T-helper 1 cell (primary cell): ENCODE results near the gene UBE2E2.

Source experiments
- DNase-seq, 5 donors: peaks; one replicate each; pipeline ENCODE4 v3.0.0-alpha.2; 2012 to 2020

The UBE2E2 gene

DNA sequence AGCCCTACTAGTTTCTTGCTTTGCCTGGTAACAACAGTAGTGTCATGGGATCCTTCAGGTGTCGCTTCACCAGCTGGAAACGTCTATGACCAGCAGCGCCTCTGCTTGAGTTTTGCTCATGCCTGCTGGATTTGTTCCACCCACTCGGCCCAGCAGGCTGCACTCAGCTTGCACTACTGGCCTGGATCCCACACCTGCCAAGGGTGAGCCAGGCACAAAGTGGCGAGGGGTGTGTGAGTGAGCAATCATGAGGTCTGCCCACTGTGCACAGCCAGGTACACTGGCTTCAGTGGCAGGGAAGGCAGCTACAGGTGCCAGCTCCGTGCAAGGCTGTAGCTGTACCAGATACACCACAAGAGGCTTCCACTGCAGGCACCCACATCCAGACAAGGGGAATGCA lies 282.8 kb downstream of the UBE2E2 start:
- DNase-seq: no peak

- DNase-seq: no peak
Observed at GRCh38 chr3:23487015-23487414, 283.9 kb downstream of the UBE2E2 start.

DNA sequence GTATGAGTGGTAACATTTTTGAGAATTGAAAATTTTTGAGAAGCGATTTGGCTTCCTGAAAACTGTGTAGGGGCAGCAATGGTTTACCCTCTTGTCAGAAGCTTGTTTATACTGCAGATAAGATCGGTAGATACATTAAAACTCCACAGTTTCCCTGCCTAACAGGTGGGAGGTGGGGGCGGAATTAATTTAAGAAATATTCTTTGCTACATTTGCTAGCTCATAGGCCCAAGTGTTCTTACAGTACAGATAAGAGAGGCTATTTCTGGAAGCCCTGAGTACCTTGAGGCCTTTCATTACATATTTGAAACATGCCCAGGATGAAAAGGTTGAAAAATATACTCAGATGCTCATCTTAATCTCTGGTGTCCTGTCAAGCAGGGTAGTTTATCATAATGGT lies 285.5 kb downstream of the UBE2E2 start:
- DNase-seq: no peak

- no peak for DNase-seq
Observed at GRCh38 chr3:23489300-23490158, 286.4 kb downstream of the UBE2E2 start.

- no peak for DNase-seq
Observed at GRCh38 chr3:23490459-23490858, 287.3 kb downstream of the UBE2E2 start.

GRCh38 chr3:23492057-23492456 lies 288.9 kb downstream of the UBE2E2 start:
- no peak for DNase-seq

DNA sequence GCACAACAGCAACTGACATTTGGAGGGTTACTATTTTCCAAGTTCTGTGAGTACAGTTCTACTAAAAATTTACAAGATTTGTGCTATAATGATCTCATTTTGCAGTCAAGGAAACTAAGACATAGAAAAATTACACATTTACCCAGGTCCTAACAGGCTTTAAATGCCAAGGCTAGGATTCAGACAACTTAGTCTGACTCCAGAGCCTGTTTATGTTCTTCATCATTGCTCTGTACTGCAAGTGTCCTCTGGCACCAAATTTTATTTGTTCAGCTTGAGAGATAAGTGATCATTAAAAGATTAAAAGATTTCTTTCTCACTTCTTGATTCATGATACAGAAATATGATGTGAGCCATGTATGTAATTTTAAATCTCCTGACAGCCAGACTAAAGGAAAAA lies 290.8 kb downstream of the UBE2E2 start:
- DNase-seq: no peak

DNA sequence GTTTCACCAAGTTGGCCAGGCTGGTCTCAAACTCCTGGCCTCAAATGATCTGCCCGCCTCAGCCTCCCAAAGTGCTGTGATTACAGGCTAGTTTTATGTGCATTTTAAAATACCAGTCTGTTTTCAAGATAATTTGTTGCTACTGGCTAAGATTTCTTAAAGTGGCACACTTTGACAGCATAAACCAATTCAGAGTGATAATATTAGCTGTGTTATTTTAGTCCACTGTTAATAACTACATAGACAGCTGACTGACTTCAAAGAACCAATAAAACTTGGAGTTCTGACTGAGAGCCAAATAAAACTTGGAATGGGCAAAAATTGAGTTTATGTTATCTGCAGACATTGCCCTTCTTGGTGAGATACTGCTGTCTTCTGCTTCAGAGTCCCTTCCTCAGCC lies 291.8 kb downstream of the UBE2E2 start:
- DNase-seq: no peak

- no peak for DNase-seq
Observed at GRCh38 chr3:23495507-23495906, 292.4 kb downstream of the UBE2E2 start.

- no peak for DNase-seq
Observed at GRCh38 chr3:23496165-23496564, 293.0 kb downstream of the UBE2E2 start.

- DNase-seq: no peak
Observed at GRCh38 chr3:23497156-23497555, 294.0 kb downstream of the UBE2E2 start.

GRCh38 chr3:23501201-23501802 lies 298.2 kb downstream of the UBE2E2 start:
- DNase-seq: no peak

DNA sequence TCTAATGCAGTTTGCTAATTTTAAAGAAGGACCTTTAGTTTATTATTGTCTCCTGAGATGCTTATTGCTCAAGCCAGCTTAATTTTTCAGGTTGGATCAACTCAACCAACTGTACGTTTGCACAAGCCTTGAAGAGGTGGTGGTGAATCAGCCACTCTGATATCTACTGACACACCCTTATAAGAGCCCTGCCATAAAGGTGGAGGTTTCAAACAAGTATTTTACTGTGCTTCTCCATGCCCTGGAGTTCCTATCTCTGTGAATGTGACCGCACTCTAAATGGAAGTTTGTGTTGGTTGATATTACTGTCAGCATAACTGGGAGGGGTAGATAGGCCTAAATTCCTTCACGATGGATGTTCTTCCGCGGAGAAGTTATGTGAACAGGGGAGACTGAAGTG lies 305.3 kb downstream of the UBE2E2 start:
- DNase-seq: no peak

- no peak for DNase-seq
Observed at GRCh38 chr3:23518441-23518840, 315.3 kb downstream of the UBE2E2 start.

DNA sequence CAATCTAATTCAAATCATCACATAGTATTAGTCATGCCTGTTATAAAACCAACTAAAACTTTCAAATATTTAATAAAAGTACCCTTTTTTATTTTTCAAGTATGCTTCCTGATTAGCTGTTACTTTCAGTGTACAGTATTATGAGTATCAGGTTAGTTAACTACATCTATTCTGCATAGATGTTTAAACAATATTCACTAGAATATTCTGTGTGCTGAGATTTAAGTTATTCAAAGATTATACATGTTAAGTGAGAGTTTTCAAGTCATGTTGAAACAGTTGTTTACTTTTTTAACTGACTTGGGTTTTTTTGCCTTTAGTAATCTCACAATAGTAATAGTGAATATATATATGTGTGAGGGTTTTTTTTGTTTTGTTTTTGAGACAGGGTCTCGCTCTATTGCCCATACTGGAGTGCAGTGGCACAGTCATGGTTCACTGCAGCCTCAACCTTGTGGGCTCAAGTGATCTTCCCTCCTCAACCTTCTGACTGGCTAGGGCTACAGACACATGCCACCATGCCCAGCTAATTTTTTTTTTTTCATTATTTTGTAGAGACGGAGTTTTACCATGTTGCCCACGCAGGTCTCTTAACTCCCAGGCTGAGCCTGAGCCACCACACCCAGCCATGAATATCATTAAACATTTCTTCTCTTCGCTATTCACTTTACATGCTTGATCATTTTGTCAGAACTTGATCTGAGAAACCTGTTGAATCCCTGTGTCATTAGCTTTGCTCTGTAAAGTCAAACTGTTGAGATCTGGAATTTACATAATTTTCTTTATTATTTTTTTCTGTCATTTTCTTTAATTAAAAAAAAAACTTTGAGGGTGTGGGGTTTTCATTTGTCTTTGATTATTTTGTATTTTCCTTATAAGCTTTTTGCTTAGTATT lies 316.4 kb downstream of the UBE2E2 start:
- no peak for DNase-seq

DNA sequence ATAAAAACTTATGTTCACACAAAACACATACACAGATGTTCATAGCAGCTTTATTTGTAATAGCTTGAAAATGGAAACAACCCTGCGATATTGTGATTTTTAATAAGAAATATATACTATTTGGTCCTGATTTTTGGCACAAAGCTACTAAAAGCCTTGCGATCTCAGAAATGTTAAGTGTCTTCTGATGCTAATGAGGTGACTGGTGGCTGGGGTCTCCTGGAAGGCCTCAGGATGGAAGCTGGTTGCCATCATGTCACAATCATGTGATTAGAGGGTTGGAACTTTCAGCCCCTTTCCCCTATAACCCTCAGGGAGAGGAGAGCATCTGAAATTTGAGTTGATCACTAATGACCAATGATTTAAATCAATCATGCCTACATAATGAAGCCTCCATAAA lies 324.2 kb downstream of the UBE2E2 start:
- no peak for DNase-seq

DNA sequence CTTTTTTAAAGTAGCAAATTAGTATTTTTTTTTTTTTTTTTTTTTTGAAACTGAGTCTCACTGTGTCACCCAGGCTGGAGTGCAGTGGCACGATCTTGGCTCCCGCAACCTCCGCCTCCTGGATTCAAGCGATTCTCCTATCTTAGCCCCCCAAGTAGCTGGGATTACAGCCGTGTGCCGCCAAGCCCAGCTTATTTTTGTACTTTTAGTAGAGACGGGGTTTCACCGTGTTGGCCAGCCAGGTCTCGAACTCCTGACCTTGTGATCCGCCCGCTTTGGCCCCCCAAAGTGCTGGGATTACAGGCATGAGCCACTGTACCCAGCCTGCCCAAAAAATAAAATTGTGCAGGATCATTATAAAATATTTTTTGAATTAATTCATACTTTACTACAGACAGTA lies 330.5 kb downstream of the UBE2E2 start:
- DNase-seq: no peak

- DNase-seq: no peak
Observed at GRCh38 chr3:23533996-23534395, 330.9 kb downstream of the UBE2E2 start.

DNA sequence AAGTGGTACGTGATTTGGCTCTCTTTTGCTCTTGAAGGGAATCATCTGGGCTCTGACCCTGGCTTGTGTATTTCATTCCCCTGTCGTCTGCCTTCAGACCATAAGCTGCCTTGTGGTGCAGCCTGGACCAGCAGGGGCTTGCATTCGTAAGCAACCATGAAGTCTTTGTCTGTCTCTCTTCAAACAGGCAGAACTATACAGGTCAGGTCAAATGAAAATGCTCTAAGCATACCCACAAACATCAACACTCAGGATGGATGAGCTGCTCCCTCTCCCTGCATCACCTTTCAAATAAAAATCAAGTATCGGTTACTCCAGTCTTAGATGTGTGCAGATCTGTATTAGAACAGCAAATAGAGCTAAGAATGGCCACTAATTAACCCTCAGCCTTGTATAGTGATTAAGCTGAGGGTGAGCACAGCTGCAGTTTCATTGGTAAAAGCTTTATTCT lies 334.0 kb downstream of the UBE2E2 start:
- DNase-seq: no peak

DNA sequence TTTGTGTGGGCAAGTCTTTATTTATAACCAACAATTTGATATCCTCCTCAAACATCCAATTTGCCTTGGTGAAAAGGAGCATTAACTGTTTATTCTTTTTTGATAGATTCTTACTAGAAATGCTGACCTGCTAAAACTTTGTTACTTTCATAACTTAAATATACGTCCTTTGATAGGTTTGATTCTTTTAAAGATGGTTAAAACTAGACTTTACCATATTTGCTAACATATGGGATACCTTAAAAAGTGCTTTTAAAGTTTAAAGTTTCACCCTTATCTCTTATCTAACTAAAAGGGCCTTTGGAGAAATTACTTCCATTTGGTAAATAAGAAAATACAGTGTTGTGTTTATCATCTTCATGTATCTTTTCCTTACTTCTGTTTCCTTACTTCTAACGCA lies 336.1 kb downstream of the UBE2E2 start:
- DNase-seq: no peak

DNA sequence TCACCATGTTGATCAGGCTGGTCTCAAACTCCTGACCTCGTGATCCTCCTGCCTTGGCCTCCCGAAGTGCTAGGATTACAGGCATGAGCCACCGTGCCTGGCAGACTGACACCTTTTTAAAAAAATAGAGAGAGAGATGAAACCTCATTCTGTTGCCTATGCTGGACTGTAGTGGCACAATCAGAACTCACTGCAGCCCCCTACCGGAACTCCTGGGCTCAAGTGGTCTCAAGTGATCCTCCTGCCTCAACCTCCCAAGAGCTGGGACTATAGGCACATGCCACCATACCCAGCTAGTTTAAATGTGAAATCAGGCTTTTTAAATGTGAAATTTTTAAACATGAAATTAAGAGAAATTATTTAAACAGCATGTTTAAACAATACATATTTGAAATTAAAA lies 337.5 kb downstream of the UBE2E2 start:
- DNase-seq: no peak

DNA sequence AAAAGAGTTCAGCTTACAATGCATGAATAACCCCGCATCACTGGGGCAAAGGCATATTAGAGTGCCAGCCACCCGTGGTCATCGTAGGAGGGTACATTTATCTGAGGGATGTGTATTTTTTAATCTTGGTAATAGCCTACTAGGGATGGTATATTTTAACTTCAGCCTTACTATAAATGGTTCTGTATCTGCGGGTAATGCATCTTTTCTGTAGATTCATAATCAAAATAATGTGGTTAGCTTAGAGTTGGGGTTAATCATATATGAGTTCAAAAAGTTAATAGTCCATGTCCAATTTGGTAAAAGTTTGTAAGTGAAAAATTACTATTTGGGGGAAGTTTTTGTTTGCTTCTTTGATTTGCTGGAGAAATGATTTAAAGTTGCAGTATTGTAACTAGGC lies 339.0 kb downstream of the UBE2E2 start:
- DNase-seq: no peak

- no peak for DNase-seq
Observed at GRCh38 chr3:23546181-23546580, 343.1 kb downstream of the UBE2E2 start.
